ENCODE measurements around the gene TBC1D23.

TBC1D23 gene

GRCh38 chr3:100244264-100244663 is 16.5 kb upstream of the TBC1D23 start:
- no peak for TF ChIP-seq CTCF (conservative IDR thresholded peaks at IDR 0.05)
- H3K27ac ChIP-seq: no peak overlapping the region

- TF ChIP-seq CTCF (conservative IDR thresholded peaks at IDR 0.05): no peak
- no peak overlapping the region for H3K27ac ChIP-seq
These were observed 15.7 kb upstream of the TBC1D23 start for GRCh38 chr3:100245136-100245535.

GRCh38 chr3:100245927-100246326 is 14.9 kb upstream of the TBC1D23 start:
- no peak for TF ChIP-seq CTCF (conservative IDR thresholded peaks at IDR 0.05)
- H3K27ac ChIP-seq: no peak overlapping the region

- no peak overlapping the region for H3K27ac ChIP-seq
- TF ChIP-seq CTCF (conservative IDR thresholded peaks at IDR 0.05): no peak
These were observed 13.8 kb upstream of the TBC1D23 start for GRCh38 chr3:100246999-100247398.

- TF ChIP-seq CTCF (conservative IDR thresholded peaks at IDR 0.05): no peak
These were observed 8.8 kb upstream of the TBC1D23 start for GRCh38 chr3:100252001-100252400.

GRCh38 chr3:100254168-100254777 is 6.5 kb upstream of the TBC1D23 start:
- TF ChIP-seq CTCF (conservative IDR thresholded peaks at IDR 0.05): peak; percentile 89

More at GRCh38 chr3:100252001-100252400, 8.8 kb upstream of the TBC1D23 start:
- no peak overlapping the region for H3K27ac ChIP-seq

GRCh38 chr3:100256731-100257151 is 4.1 kb upstream of the TBC1D23 start:
- TF ChIP-seq CTCF (conservative IDR thresholded peaks at IDR 0.05): no peak
- no peak overlapping the region for H3K27ac ChIP-seq

More at GRCh38 chr3:100254168-100254777, 6.5 kb upstream of the TBC1D23 start:
- H3K27ac ChIP-seq: no peak overlapping the region

All from VCaP (cell line).